Measurements from ENCODE around the gene HNRNPA1L2.

DNA sequence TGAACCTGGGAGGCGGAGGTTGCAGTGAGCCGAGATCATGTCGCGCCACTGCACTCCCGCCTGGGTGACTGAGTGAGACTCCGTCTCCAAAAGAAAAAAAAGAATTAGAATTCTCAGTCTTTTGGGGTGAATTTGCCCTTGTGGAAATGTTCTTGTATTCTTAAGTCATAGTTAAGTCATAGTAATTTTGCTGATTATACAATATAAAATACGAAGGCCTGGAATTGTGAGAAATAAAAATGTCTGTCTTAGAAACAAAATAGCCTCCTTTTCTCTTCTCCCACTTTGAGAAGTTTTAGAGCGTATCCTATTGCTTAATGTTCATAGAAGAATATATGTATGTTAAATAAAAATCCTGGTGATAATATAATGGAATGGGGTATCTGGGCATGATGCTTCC lies 28.5 kb downstream of the HNRNPA1L2 start:
- TF ChIP-seq POLR2AphosphoS5 (IDR thresholded peaks at IDR 0.05; ENCODE audit: low read depth, low read length) (no peak), POLR2A (IDR thresholded peaks at IDR 0.05; ENCODE audit: low read depth, low read length) (no peak)
